BJ (cell line): ENCODE measurements around the gene OR2B6. TPM values are rescaled to one million over a fixed set of nuclear protein-coding genes. Genes with fewer than 3 reads are reported as not detected.

ENCODE experiments used
- CTCF ChIA-PET: fragments of 350-600 bp; formaldehyde crosslinking; extraction: SDS; loops from one replicate; lab custom pipeline; 2021; ENCODE audit warnings: antibody characterized with exemption, inconsistent platforms; lab: Yijun Ruan, JAX
- POLR2A ChIA-PET: fragments of 300-600 bp; sonication (Branson Sonifier 250); formaldehyde crosslinking; extraction: SDS; loops from one replicate; lab custom pipeline; 2021; ENCODE audit warnings: antibody characterized with exemption; lab: Charles Lee
- DNase-seq: peaks from one replicate; pipeline ENCODE4 v3.0.0-alpha.2; 2011; ENCODE audit warnings: low read depth
- H3K27me3 ChIP-seq: 2 replicates; pipeline ENCODE4 v1.6.0; 2011; ENCODE audit warnings: low read length; ENCODE audit not compliant: control insufficient read depth, insufficient read depth
- H3K36me3 ChIP-seq: 2 replicates; pipeline ENCODE4 v1.5.1; 2011; ENCODE audit warnings: low read length; ENCODE audit not compliant: control insufficient read depth, insufficient read depth
- H3K4me3 ChIP-seq: 2 replicates; pipeline ENCODE4 v1.5.1; 2011; ENCODE audit warnings: low read depth, mild to moderate bottlenecking, control low read depth, low read length
- polyA plus RNA-seq: library from polyadenylated mRNA; depleted of rRNA; stranded (reverse); fragments of >200 nt; gene quantifications from 2 replicates; pipeline ENCODE4 v1.2.3, GENCODE V29; 2011
- TF ChIP-seq, protein P1 (sequence below): IDR thresholded peaks from 2 replicates; pipeline ENCODE4 v1.5.1; 2011; ENCODE audit warnings: low read depth, mild to moderate bottlenecking, control low read depth, inconsistent platforms, low read length, moderate library complexity; ENCODE audit not compliant: insufficient read depth

OR2B6 gene
- polyA plus RNA-seq, 1 experiment, result 0.09 TPM

DNA sequence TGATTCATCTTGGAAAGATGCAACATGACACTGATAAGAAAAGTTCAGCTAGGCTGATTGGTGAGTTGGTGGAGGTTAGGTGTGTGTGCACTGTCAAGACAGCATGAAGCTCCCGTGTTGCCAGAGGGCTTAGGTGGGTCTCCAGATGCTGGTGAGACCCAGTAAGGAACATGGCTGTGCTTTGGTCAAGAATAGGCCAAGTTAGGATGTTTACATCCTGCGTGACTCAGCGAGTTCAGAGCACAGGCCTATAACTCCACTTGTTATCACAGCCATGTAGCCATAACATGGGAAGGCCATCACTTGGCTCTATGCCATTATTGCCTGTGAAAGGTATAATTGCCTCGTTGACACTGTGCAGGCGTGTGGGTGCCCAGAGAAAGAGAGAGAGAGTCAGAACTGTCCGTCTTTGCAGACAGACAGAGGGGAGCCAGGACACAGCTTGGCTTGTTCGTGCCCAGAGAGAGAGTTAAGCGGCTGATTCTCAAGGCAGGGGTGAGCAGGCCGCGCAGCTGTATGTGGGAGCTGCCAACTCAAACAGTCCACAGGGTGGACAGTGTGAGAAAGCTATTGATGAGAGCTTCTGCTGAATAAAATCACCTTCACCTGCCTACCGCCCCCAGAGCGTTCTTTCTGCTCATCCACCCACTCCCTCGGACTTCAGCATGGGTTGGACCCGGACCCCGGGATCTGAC lies 43.5 kb downstream of the OR2B6 start:
- TF ChIP-seq, protein P1, sequence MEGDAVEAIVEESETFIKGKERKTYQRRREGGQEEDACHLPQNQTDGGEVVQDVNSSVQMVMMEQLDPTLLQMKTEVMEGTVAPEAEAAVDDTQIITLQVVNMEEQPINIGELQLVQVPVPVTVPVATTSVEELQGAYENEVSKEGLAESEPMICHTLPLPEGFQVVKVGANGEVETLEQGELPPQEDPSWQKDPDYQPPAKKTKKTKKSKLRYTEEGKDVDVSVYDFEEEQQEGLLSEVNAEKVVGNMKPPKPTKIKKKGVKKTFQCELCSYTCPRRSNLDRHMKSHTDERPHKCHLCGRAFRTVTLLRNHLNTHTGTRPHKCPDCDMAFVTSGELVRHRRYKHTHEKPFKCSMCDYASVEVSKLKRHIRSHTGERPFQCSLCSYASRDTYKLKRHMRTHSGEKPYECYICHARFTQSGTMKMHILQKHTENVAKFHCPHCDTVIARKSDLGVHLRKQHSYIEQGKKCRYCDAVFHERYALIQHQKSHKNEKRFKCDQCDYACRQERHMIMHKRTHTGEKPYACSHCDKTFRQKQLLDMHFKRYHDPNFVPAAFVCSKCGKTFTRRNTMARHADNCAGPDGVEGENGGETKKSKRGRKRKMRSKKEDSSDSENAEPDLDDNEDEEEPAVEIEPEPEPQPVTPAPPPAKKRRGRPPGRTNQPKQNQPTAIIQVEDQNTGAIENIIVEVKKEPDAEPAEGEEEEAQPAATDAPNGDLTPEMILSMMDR, result no peak
- Histone ChIP-seq H3K27me3 (no peaks in the 10 kb centered on the region), H3K36me3 (no peaks in the 10 kb centered on the region), H3K4me3 (no peak overlapping the region)
- ChIA-PET CTCF (interaction anchor here (1.9 kb wide), 1 partner anchor 12 kb away, joined by 4 read pairs; no protein-coding TSS in a partner anchor), POLR2A (no interaction called here)
- DNase-seq, result no peak

DNA sequence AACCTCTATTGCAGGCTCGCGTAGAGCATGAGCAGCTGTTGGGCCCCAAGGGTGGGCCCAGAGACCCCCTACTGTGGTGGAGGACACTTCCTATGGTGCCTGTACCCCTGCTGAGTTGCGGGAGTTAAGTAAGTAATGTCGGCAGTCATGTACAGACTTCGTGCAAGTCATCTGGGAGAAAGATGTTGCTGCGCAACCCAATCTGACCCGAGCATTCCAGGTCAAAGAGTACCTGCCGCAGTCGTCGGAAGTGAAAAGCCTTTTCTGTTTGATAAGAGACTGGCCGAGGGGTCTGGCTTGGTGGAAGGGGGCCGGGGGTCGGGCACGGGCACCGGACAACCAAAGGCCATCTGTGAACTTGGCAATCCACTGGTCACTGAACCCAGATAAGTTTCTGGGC lies 44.3 kb downstream of the OR2B6 start:
- DNase-seq, result no peak
- ChIA-PET CTCF (interaction anchor here (1.9 kb wide), 1 partner anchor 11 kb away, joined by 4 read pairs; no protein-coding TSS in a partner anchor), POLR2A (no interaction called here)
- Histone ChIP-seq H3K27me3 (no peaks in the 10 kb centered on the region), H3K4me3 (no peak overlapping the region), H3K36me3 (no peaks in the 10 kb centered on the region)
- TF ChIP-seq, protein P1, result no peak

DNA sequence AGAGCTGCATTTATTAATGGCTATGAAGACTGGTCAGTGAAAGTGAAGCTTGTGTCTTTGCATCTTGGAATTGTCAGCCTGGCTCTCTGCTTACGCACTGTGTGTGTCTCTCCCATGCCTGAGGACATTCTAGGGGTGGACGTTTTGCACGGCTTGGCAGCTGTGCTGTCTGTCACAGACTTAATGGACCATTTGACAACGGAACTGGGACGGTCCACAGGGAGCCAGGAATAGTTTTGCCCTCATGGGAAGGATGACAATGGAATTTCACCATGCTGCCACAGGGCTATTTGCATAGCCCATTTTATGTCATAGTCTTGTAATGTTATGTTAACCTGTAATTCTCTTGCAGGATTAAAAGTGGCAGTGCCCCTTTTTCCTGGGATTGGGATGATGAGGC lies 44.7 kb downstream of the OR2B6 start:
- ChIA-PET CTCF (no interaction called here), POLR2A (no interaction called here)
- Histone ChIP-seq H3K27me3 (no peaks in the 10 kb centered on the region), H3K36me3 (no peaks in the 10 kb centered on the region), H3K4me3 (no peak overlapping the region)
- TF ChIP-seq, protein P1, result no peak
- DNase-seq, result no peak

DNA sequence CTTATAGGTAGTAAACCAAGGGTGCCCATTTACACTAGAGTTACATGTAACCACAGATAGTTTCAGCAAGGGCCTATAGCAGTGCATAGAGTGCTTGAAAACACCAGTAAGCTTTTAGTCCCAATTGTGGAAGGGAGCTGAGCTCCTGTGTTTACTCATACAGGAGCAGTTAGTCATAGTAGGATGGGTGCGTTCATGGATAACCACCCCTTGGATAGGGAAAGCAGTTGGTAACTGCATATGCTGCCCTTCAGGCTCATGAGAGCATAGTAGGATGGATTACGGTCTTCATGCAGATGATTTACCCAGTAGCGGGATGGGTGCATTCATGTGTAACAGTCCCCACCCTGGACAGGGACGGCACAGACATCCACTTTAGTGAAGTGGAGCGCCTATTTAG lies 45.1 kb downstream of the OR2B6 start:
- no peaks in the 10 kb centered on the region for H3K27me3 ChIP-seq

DNA sequence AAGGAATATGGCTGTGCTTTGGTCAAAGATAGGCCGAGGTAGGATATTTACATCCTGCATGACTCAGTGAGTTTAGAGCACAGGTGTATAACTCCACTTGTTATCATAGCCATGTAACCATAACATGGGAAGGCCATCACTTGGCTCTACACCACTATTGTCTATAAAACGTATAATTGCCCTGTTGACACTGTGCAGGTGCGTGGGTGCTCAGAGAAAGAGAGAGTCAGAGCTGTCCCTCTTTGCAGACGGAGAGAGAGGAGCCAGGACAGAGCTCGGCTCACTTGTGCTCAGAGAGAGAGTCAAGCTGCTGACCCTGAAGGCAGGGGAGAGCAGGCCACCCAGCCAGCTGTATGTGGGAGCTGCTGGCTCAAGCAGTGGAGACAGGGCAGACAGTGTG lies 46.0 kb downstream of the OR2B6 start:
- DNase-seq, result no peak
- ChIA-PET CTCF (no interaction called here), POLR2A (no interaction called here)
- Histone ChIP-seq H3K4me3 (no peak overlapping the region), H3K36me3 (no peaks in the 10 kb centered on the region), H3K27me3 (no peaks in the 10 kb centered on the region)
- TF ChIP-seq, protein P1, result no peak

More for the DNA sequence above, 45.1 kb downstream of the OR2B6 start:
- no peak overlapping the region for H3K4me3 ChIP-seq
- POLR2A ChIA-PET, result no interaction called here
- CTCF ChIA-PET, result no interaction called here
- H3K36me3 ChIP-seq, result no peaks in the 10 kb centered on the region
- no peak for DNase-seq
- TF ChIP-seq, protein P1, result no peak
